Thyroid gland (tissue), 4 donors: ENCODE measurements around the gene MUC22. TPM values are rescaled to one million over a fixed set of nuclear protein-coding genes. Genes with fewer than 3 reads are reported as not detected.

Experiments
- DNase-seq, 2 donors: peaks; one replicate each; pipeline ENCODE4 v3.0.0-alpha.2; 2019
- H3K27ac ChIP-seq, 3 donors: fragments of 200-600 bp; sonication (generic); 1 replicate in 2 of 3; 2 replicates in 1 of 3; pipeline ENCODE4 v1.5.1; 2016 to 2019; ENCODE audit warnings: mild to moderate bottlenecking in 1 of 3, moderate library complexity in 1 of 3
- H3K27me3 ChIP-seq: fragments of 200-600 bp; sonication (generic); one replicate; pipeline ENCODE4 v1.5.1; 2019
- H3K36me3 ChIP-seq, 2 donors: fragments of 200-600 bp; sonication (generic); one replicate each; pipeline ENCODE4 v1.5.1; 2016 to 2019
- H3K4me1 ChIP-seq, 2 donors: fragments of 200-600 bp; sonication (generic); one replicate each; pipeline ENCODE4 v1.5.1; 2017 to 2019
- H3K4me3 ChIP-seq, 3 donors: fragments of 200-600 bp; sonication (generic); replicated peaks in 1 of 3; 1 replicate in 2 of 3; 2 replicates in 1 of 3; pipeline ENCODE4 v1.5.1; 2016; ENCODE audit warnings: mild to moderate bottlenecking in 1 of 3
- H3K9me3 ChIP-seq: fragments of 200-600 bp; sonication (generic); one replicate; pipeline ENCODE4 v1.5.1; 2017
- CTCF ChIP-seq, 6 experiments: fragments of 200-600 bp in 3 of 6; fragments of 450-650 bp in 3 of 6; sonication (generic) in 3 of 6; IDR thresholded peaks; one replicate each; pipeline ENCODE4 v1.5.1; 2016 to 2019; ENCODE audit warnings: antibody characterized with exemption in 6 of 6, mild to moderate bottlenecking in 2 of 6, inconsistent platforms in 1 of 6, moderate library complexity in 1 of 6
- POLR2A ChIP-seq, 2 donors: fragments of 450-650 bp; IDR thresholded peaks; one replicate each; pipeline ENCODE4 v1.6.1; 2017; ENCODE audit warnings: antibody characterized with exemption in 2 of 2, mild to moderate bottlenecking in 2 of 2, moderate library complexity in 1 of 2
- WGBS, 2 donors: methylation state at CpG; one replicate each; pipeline ENCODE4 v1.1.5; 2017; 5-methylcytosine and 5-hydroxymethylcytosine counted together
- intact Hi-C: fragments of 100-400 bp; cut with DNase I; formaldehyde crosslinking; loops from one replicate; pipeline ENCODE4 v1.15.1; 2023
- total RNA-seq, 4 donors: library from RNA; depleted of rRNA; stranded (reverse); fragments of >200 nt; gene quantifications; one replicate each; pipeline ENCODE4 v1.2.3, GENCODE V29; 2016

The MUC22 gene
- not detected for total RNA-seq

- Histone ChIP-seq H3K27ac (no peak within 1 kb of the TSS), H3K4me1 (no peaks in the 10 kb centered on the region), H3K27me3 (no peaks in the 10 kb centered on the region), H3K4me3 (no peak within 1 kb of the TSS), H3K9me3 (no peaks in the 10 kb centered on the region), H3K36me3 (no peaks in the 10 kb centered on the region)
- intact Hi-C loops, result no loop called here
- 82 to 88% methylated on average over 4 of the region's 4 CpGs for whole genome bisulfite sequencing, 2 donors
- no peak for TF ChIP-seq CTCF (IDR thresholded peaks at IDR 0.05)
- TF ChIP-seq POLR2A (IDR thresholded peaks at IDR 0.05), result no peak
- no peak for DNase-seq
These were observed at the start of gene MUC22 for GRCh38 chr6:31010393-31011060. Gene MUC22 (plus strand): TSS chr6:31010474. CDS start chr6:31010707, 233 bp downstream.

- no peak for TF ChIP-seq CTCF (IDR thresholded peaks at IDR 0.05)
- no peak for TF ChIP-seq POLR2A (IDR thresholded peaks at IDR 0.05)
- H3K27ac ChIP-seq, result no peak overlapping the region
- H3K27me3 ChIP-seq, result no peaks in the 10 kb centered on the region
- DNase-seq, result no peak
- H3K4me3 ChIP-seq, result no peak overlapping the region
- WGBS, 2 donors, result 62 to 70% methylated on average over 9 of the region's 9 CpGs
- no peaks in the 10 kb centered on the region for H3K36me3 ChIP-seq
- intact Hi-C loops, result no loop called here
- H3K4me1 ChIP-seq, result no peaks in the 10 kb centered on the region
- no peaks in the 10 kb centered on the region for H3K9me3 ChIP-seq
These were observed 49.2 kb upstream of the MUC22 start for GRCh38 chr6:30960907-30961673.

GRCh38 chr6:30962716-30963115, 47.6 kb upstream of the MUC22 start:
- Histone ChIP-seq H3K4me3 (no peak overlapping the region), H3K9me3 (no peaks in the 10 kb centered on the region), H3K27me3 (no peaks in the 10 kb centered on the region), H3K27ac (no peak overlapping the region), H3K36me3 (no peaks in the 10 kb centered on the region), H3K4me1 (no peaks in the 10 kb centered on the region)
- TF ChIP-seq CTCF (IDR thresholded peaks at IDR 0.05), result no peak
- no peak for DNase-seq
- intact Hi-C loops, result no loop called here

- DNase-seq, result no peak
- no peak overlapping the region for H3K4me3 ChIP-seq
- TF ChIP-seq CTCF (IDR thresholded peaks at IDR 0.05), result no peak
- TF ChIP-seq POLR2A (IDR thresholded peaks at IDR 0.05), result no peak
- no peaks in the 10 kb centered on the region for H3K4me1 ChIP-seq
- H3K36me3 ChIP-seq, result no peaks in the 10 kb centered on the region
- no peaks in the 10 kb centered on the region for H3K9me3 ChIP-seq
- WGBS, 2 donors, result 75 to 87% methylated on average over 6 of the region's 6 CpGs
- no peak overlapping the region for H3K27ac ChIP-seq
- H3K27me3 ChIP-seq, result no peaks in the 10 kb centered on the region
- intact Hi-C loops, result no loop called here
These were observed 46.6 kb upstream of the MUC22 start for GRCh38 chr6:30963641-30964040.

- no peaks in the 10 kb centered on the region for H3K27me3 ChIP-seq
- H3K4me1 ChIP-seq, result no peaks in the 10 kb centered on the region
- no peak overlapping the region for H3K27ac ChIP-seq
- 64 to 92% methylated on average over 4 of the region's 4 CpGs for WGBS, 2 donors
- intact Hi-C loops, result no loop called here
- no peak overlapping the region for H3K4me3 ChIP-seq
- no peak for TF ChIP-seq POLR2A (IDR thresholded peaks at IDR 0.05)
- no peak for TF ChIP-seq CTCF (IDR thresholded peaks at IDR 0.05)
- H3K36me3 ChIP-seq, result no peaks in the 10 kb centered on the region
- no peaks in the 10 kb centered on the region for H3K9me3 ChIP-seq
- DNase-seq, result no peak
These were observed 46.2 kb upstream of the MUC22 start for GRCh38 chr6:30964075-30964474.
